ENCODE results near the gene TMEM217.

The TMEM217 gene

GRCh38 chr6:37279366-37280134 is 21.6 kb upstream of the TMEM217 start:
- no peak for DNase-seq

DNA sequence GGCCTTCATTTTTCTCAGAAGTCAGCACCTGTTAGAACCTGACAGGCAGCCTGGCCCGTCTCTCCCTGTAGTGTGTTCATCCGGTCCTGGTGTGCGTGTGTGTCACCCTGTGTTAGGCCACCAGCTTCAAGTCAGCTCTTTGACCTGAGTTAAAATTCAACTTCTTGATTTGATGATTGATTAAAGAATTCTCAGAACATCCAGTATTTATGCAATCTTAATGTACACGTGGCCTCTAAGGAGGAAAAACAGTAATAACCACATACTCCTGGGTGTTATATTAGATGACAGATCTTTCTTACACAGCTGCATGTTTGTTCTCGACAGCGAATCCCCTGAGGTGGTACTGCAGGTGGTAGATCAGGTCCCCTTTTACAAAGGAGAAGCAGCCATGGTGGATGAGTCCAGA is 19.1 kb upstream of the TMEM217 start:
- no peak for DNase-seq

DNA sequence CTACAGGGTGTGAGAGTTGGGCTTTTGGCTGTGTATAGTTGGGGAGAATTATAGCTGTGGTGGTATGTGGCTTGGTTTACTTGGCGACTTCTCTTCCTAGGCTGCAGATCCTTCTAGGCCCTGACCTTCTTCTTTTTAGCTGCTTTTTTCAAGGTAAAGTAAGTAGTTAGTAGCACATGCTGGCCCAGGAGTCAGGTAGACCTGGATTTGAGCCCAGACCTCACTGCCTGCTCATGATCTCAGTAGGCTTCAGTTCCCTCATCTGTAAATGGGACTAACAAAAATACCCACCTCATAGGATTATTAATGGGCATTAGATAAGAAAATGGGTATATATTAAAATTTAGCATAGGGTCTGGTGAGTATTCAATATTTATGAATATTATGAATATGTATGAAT is 17.4 kb upstream of the TMEM217 start:
- no peak for DNase-seq

GRCh38 chr6:37273690-37274089 is 15.7 kb upstream of the TMEM217 start:
- no peak for DNase-seq

- peak in 1 of 5 donors; percentile 77 for DNase-seq
These were observed 15.1 kb upstream of the TMEM217 start for GRCh38 chr6:37272834-37273566.

DNA sequence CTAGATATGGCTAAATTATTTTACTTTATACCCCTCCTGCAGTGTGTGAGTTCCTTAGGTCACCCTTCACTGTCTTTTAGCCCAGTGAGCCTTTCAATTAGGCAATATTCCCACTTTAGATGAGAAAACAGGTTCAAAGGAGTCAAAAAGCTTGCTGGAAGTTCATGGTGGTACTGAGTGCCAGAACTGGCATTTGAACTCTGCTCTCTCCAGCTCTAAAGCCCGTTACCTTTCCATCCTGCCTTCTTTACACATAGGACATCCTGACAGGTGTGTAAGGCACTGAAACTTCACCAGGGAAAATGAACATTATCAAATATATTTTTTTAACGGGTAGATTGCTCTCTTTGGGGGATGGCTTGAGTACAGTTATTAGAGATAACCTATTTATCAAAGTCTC is 11.2 kb upstream of the TMEM217 start:
- DNase-seq: no peak

DNA sequence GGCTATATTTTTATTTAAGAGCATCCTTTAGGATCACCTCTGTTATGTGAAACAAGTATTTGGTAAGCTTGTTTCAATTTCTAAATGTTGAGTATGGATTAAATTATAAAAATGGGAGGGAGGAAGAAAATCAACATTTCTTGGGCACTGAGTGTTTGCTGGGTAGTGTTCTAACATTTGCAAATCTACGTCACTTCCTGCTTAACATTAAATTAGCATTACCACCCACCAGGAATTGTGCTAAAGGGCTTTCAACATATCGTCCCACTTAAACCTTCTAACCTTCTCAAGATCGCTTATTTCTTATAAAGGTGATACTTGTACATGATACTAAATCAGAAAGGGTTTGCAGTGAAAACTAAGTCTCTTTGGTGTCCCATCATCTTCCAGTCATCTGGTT is 7.9 kb upstream of the TMEM217 start:
- DNase-seq: no peak

DNA sequence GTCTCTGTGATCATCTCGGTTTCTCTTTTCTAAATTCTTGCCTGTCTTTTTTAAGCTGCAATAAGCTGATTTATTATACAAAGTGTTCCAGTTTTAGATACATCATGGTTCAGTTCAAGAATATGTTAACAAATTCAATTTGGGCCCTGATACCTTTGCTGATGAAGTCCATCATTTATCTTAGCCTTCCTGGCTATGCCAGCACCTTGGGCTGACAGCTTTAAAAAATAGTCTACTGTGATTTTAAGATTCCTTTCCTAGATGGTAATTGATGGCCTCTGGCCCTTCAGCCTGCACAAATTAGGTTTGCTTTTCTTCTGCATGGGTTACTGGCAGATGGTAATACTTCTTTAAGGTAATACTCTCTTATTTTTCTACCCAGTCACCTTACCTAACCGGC is 7.1 kb upstream of the TMEM217 start:
- DNase-seq: no peak

DNA sequence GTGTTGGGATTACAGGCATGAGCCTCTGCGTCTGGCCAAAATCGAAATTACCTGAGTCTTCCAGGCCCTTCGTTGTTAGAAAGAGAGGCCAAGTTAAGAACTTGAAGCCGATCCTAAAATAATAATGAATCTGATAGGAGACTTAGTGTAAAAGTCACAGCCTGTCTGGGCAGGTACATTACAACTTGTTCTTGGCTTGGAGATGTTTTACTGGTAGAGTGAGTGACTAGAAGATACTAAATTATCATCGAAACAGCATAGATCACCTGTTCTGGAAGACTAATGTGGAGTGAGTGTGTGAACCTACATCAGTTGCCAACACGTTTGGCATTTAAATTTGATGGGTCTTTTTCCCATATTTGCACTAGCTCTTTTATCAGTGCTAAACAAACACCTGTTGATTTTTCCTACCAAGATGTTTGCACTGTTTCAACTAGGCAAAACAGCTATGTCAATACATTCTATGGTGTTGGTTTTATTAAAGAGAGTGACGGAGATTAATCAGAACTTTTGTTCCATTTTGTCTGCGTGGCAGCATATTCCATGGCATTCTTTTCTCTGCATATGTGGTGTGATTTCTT is 4.6 kb upstream of the TMEM217 start:
- no peak for DNase-seq

GRCh38 chr6:37261198-37261597 is 3.3 kb upstream of the TMEM217 start:
- DNase-seq: no peak

GRCh38 chr6:37260444-37260843 is 2.5 kb upstream of the TMEM217 start:
- DNase-seq: peak in 1 of 5 donors; percentile 48

GRCh38 chr6:37260040-37260439 is 2.1 kb upstream of the TMEM217 start:
- peak in 1 of 5 donors; percentile 70 for DNase-seq

GRCh38 chr6:37259191-37259590 is 1.2 kb upstream of the TMEM217 start:
- peak in 3 of 5 donors; percentile 6 to 53 (median 8) for DNase-seq

GRCh38 chr6:37258405-37259105 is 611 bp upstream of the TMEM217 start:
- no peak for DNase-seq

GRCh38 chr6:37257320-37257633 is 667 bp downstream of the TMEM217 start:
- no peak for DNase-seq

GRCh38 chr6:37256692-37257319 is 1.1 kb downstream of the TMEM217 start:
- DNase-seq: no peak

GRCh38 chr6:37254881-37255280 is 3.1 kb downstream of the TMEM217 start:
- no peak for DNase-seq

GRCh38 chr6:37253486-37254007 is 4.4 kb downstream of the TMEM217 start:
- no peak for DNase-seq

- DNase-seq: no peak
These were observed 6.6 kb downstream of the TMEM217 start for GRCh38 chr6:37251211-37251780.

DNA sequence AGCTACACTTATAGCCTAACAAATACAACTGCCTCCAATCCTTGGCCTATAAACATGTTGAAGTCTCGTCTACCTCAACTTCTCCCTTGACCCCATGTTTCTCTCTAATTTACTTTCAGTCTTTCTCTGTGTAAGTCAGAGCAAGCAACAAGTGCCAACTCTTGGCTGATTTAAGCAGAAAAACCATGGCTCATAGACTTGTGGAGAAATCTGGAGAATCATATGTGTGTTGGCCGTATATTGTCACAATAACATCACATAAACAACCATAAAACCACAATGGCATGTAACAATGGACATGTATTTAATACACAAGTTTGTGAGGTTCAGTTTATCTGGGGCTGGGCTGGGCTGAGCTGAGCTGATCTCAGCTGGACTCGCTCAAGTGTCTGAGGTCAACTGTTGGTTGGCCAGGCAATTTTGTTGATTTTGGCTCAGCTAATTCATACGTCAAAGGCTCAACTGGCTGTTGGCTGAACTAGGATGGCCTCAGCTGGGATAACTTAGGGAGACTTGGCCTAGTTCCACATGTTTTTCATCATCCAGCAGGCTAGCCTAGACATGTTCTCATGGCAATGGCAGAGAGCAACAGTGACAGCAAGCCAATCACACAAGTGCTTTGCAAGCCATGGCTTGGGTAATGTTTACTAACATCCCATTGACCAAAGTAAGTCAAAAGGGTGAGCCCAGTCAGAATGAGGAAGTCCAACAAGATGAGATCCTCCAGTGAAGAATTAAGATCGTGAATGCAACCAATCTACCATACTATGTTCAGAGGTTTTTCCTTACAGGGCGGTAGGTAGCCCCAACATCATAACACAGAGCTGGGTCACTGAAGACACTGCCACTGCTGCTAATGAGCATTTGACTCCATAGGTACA is 13.3 kb downstream of the TMEM217 start:
- DNase-seq: no peak

DNA sequence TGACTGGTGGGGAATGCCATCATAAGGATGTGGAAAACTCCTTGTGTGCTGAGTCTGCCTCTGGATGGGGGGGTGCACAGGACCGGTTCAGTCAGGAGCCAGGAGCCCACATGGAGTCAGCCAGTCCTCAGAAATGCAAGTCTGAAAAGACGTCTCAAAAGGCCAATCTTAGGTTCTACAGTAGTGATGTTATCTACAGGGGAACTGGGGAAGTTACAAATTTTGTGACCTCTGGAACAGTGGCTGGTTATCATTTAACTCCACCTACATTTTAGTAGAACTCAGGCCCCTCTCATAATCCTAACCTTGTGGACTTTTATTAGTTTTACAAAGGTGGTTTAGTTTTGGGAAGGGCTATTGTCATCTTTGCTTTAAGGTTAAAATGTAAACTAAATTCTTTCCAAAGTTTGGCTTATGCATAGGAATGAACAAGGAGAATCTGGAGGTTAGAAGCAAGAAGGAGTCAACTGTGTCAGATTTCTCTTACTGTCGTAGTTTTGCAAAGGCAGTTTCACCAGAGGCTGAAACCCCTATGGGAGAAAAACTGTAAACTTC is 14.1 kb downstream of the TMEM217 start:
- DNase-seq: no peak
